GM08714 (cell line): ENCODE results near the gene AZU1.
"Not testable (repeated sequence)": the region's sequence is repeated elsewhere in the genome, so short reads cannot be mapped to it uniquely, and the experiment has no call there.

Experiments
- H3K4me3 ChIP-seq: fragments of 200-500 bp; sonication (Bioruptor generic); 2 replicates; pipeline ENCODE4 v1.5.1; 2014; ENCODE audit warnings: mild to moderate bottlenecking, low read length, inconsistent platforms
- ZNF274 ChIP-seq: IDR thresholded peaks from 2 replicates; pipeline ENCODE4 v1.6.1; 2012; ENCODE audit warnings: mild to moderate bottlenecking, low read depth, low read length

AZU1 gene

DNA sequence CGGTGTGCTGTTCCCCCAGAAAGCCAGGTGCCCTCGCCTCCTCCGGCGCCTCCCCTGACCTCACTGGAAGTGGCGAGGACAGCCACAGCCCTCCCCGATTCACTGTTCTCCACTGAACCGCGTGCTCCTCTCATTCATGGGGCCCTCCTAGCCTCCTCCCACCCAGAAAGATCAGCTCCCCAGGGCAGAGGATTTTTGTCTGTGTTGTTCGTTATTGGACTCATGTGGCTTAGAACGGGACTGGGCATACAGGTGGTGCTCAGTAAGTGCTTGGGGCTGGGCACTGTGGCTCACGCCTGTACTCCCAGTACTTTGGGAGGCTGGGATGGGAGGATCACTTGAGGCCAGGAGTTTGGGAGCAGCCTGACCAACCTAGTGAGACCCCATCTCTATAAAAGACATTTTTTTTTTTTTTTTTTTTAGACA lies 16.9 kb downstream of the AZU1 start:
- no peak overlapping the region for H3K4me3 ChIP-seq
- no peak for TF ChIP-seq ZNF274

DNA sequence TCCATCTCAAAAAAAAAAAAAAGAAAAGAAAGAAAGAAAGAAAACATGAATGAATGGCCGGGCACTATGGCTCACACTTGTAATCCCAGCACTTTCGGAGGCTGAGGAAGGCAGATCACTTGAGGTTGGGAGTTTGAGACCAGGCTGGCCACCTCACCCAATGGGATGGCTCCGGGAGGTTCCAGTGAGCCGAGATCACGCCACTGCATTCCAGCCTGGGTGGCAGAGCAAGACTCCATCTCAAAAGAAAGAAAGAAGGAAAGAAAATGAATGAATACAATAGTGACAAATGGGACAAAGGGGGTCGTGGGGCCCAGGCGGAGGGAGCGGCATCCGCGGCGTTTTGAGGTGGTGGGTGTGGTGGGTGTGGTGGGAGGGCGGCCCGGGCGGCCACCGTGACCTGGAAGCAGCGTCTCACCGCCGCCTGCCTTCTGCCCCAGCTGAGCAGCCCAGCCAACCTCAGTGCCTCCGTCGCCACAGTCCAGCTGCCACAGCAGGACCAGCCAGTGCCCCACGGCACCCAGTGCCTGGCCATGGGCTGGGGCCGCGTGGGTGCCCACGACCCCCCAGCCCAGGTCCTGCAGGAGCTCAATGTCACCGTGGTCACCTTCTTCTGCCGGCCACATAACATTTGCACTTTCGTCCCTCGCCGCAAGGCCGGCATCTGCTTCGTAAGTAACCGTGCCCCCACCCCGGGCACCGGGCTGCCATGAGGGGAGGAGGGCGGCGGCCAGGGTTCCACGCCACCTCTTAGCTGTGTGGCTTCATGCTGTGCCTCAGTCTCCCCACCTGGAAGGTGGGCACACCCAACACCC lies 18.3 kb downstream of the AZU1 start:
- no peak overlapping the region for H3K4me3 ChIP-seq
- no peak for TF ChIP-seq ZNF274

- no peak for TF ChIP-seq ZNF274
These were observed 20.8 kb downstream of the AZU1 start for GRCh38 chr19:848386-848921.

GRCh38 chr19:849195-849594 lies 21.6 kb downstream of the AZU1 start:
- H3K4me3 ChIP-seq = not testable (repeated sequence)

More at GRCh38 chr19:848386-848921, 20.8 kb downstream of the AZU1 start:
- H3K4me3 ChIP-seq = no peak overlapping the region

DNA sequence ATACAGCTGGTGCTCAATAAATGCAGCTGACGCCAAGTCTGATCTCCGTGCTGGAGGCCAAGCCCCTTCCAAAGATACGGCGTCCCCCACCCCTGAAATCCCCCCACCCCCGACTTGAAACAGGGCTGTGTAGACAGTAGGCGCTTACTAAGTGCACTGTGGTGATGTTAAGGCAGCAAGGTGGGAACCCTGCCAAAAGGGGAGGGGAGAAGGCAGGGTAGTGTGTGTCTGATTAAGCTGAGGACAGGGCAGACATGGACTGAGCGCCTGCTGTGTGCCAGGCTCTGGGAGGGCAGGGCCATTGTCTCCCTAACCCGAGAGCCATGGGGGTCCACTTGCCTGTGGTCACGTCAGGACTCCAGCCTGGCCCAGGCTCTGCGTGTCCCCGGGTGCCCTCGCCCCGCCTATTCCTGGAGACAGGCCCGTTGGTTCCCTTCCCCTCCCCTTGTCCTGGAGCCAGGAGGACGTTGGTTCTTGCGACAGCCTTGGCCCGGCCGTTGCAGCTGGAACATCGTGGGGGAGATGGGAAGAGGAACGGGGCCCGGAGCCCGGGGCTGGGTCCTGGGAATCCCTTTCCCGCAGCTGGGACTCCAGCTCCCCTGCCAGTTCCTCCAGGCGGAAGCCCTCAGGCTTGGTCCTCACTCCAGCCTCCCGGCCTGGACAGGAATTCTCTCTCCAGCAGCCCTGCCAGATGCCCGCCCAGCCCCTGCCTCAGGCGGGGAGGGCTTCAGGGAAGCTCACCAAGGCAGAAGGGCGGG lies 22.8 kb downstream of the AZU1 start:
- no peak overlapping the region for H3K4me3 ChIP-seq
- TF ChIP-seq ZNF274 = no peak

DNA sequence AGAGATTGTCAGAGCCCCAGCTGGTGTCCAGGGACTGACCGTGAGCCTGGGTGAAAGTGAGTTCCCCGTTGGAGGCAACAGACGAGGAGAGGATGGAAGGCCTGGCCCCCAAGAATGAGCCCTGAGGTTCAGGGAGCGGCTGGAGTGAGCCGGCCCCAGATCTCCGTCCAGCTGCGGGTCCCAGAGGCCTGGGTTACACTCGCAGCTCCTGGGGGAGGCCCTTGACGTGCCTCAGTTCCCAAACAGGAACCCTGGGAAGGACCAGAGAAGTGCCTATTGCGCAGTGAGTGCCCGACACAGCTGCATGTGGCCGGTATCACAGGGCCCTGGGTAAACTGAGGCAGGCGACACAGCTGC lies 23.3 kb downstream of the AZU1 start:
- no peak for TF ChIP-seq ZNF274
- no peak overlapping the region for H3K4me3 ChIP-seq

GRCh38 chr19:852136-853013 lies 24.7 kb downstream of the AZU1 start, which contains the start of gene ELANE:
Gene ELANE, plus strand, starts transcription at chr19:852303. Its CDS starts 26 bp downstream, at chr19:852329.
- no peak within 1 kb of the TSS for H3K4me3 ChIP-seq
- no peak for TF ChIP-seq ZNF274

GRCh38 chr19:853014-853585 lies 25.5 kb downstream of the AZU1 start:
- TF ChIP-seq ZNF274 = no peak
- H3K4me3 ChIP-seq = no peak overlapping the region

GRCh38 chr19:853614-854220 lies 26.1 kb downstream of the AZU1 start:
- not testable (repeated sequence) for H3K4me3 ChIP-seq

GRCh38 chr19:854549-854948 lies 26.9 kb downstream of the AZU1 start:
- no peak for TF ChIP-seq ZNF274

DNA sequence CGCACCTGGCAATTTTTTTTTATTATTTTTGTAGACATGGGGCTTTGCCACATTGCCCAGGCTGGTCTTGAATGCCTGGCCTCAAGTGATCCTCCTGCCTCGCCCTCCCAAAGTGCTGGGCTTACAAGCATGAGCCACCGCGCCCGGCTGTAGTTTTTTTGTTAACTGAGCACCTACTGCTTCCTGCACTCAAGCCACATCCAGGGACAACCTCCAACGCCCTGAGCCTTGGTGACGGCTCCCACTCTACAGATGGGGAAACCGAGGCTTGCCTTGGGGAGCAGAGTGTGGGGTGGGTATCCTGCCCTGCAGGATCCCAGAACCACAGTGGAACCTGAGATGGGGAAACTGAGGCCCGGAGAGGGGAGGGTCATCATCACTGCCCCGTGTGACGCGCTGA lies 27.5 kb downstream of the AZU1 start:
- no peak for TF ChIP-seq ZNF274

More at GRCh38 chr19:854549-854948, 26.9 kb downstream of the AZU1 start:
- H3K4me3 ChIP-seq = no peak overlapping the region

DNA sequence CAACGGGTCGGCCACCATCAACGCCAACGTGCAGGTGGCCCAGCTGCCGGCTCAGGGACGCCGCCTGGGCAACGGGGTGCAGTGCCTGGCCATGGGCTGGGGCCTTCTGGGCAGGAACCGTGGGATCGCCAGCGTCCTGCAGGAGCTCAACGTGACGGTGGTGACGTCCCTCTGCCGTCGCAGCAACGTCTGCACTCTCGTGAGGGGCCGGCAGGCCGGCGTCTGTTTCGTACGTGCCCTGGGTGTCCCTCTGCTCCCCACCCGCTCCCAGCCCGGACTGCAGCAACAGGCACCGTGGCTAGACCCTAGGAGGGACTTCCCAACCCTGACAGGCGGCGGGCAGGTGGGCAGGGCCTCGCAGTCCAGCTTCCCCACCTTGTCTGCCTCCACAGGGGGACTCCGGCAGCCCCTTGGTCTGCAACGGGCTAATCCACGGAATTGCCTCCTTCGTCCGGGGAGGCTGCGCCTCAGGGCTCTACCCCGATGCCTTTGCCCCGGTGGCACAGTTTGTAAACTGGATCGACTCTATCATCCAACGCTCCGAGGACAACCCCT lies 28.0 kb downstream of the AZU1 start:
- no peak overlapping the region for H3K4me3 ChIP-seq
- TF ChIP-seq ZNF274 = no peak

More for the DNA sequence above, 27.5 kb downstream of the AZU1 start:
- no peak overlapping the region for H3K4me3 ChIP-seq

- no peak overlapping the region for H3K4me3 ChIP-seq
- TF ChIP-seq ZNF274 = no peak
These were observed 30.6 kb downstream of the AZU1 start for GRCh38 chr19:858284-858683.
